RKO (cell line): ENCODE results near the gene PEX14.
"Not testable (repeated sequence)": the region's sequence is repeated elsewhere in the genome, so short reads cannot be mapped to it uniquely, and the experiment has no call there.

Experiments used
- DNase-seq: peaks from one replicate; pipeline ENCODE4 v3.0.0-alpha.2; 2016; ENCODE audit warnings: low spot score

PEX14 gene

DNA sequence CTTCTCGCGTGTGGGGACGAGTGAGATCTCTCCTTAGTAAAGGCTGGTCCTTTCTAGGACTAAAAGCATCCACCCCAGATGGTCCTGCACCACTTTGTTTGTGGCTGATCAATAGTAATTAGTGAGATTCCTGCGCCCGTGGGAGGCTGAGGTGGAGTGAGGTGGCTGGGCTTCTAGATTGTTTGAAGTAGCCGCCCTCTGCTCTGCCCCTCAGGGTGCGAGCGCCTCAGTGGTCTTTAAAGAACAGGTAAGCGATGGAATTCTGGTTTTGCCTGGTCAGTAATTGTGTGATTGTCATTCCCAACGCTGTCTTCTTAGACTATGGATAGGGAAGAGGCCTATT, 20.7 kb downstream of the PEX14 start:
- DNase-seq, result no peak

DNA sequence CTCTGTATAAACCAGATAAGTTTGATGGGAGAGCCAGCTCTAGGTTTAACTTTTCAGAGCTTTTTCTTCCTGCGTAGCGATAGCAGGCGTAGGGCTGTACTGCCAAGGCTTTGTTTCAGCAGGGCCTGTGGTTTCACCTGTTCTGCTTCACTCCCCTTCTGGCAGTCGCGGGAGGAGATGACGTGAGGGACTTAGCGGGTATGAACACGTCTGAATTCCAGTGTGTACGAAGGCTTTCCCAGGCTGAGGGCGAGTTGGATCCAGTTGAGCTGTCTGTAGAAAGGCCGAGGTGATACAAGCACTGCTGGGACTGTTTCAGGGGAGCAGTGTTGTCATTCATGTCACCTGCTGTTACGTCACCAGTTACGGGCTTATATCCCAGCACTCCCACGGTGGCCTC, 21.2 kb downstream of the PEX14 start:
- DNase-seq, result no peak

DNA sequence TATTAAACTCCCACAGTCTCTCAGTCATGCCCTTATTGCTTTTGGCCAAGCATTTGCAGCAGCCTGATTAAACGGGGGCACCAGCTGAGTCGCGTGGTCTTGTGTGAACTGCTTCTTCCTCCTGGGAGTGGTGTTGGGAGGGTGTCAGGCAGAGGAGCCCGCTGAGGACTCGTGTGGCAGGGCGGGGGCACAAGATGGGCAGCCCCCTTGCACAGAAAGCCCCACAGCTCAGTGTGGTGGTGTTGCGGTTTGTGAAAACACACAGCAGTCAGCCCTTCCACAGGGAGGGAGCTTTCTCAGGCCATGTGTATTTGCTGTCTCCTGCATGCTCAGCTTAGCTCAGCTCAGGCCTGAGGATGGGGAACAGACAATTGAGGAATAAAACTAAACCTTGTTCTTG, 22.4 kb downstream of the PEX14 start:
- no peak for DNase-seq

DNA sequence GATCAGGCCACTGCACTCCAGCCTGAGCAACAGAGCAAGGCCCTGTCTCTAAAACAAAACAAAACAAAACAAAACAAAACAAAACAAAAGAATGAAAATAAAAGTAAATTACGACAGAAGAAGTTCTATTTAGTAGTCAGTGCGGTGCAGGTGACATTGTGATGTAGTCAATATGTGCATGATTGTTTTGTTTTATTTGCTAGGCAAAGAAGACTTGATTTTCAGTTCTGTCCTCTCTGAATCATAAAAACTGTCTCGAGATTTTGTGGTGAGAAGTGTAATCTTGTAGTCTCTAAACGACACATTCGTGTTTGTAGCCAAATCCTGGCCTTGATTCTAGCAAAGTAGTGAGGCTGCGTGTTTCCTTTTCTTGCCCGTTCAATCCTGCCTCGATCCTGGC, 23.5 kb downstream of the PEX14 start:
- no peak for DNase-seq

DNA sequence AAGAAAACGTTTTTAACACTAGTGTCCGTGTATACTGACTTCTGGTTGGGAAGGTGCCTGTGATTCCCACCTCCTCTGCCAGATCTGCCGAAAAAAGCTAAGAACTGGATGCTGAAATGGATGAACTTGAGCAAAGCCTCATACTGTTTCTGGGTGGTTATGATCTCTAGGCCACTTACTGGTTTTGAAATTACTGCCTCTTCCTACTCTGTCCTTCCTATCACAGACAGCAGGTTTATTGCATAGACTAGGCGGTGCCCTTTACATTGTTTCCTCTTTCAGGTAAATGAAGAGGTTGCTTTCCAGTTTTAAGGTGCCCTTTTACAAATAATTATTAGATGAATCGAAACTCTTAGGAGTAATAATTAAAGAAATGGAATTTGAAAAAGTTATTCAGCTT, 27.5 kb downstream of the PEX14 start:
- no peak for DNase-seq

DNA sequence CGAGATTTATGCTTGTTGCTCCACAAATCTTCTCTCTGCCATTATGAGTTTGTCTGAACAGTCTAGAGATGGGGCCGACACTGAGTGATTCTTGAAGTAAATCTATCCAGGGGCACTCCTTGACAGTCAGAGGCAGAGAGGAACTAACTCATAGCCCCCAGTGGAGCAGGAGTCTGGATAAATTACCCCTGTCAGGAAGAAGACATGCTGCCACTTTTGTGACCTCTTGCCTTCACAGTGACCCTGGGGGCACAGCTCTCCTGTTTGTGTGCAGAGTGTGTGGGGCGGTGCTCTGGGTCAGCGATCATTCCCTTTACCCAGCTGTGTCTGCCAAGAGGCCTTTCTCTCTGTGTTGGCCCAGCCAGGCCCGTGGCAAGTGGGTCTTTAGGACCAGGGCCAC, 29.5 kb downstream of the PEX14 start:
- no peak for DNase-seq

DNA sequence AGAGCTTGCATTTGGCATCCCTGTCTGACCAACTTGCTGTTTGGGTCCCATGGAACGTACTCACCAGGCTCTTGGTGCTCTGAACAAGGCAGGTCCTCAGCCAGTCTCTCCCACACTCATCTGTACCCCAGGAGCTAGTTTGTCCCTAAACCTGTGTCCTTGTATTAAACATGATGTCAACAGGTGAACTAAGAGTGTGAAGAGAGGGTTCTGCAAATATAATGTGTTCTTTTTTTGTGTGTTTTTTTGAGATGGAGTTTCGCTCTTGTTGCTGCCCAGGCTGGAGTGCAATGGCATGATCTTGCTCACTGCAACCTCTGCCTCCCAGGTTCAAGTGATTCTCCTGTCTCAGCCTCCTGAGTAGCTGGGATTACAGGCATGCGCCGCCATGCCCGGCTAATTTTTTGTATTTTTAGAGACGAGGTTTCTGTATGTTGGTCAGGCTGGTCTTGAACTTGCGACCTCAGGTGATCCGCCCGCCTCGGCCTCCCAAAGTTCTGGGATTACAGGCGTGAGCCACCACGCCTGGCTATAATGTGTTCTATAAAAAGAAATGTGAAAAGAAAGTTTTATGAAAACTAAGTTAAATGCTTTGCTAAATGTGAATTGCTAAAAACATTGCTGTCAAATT, 31.4 kb downstream of the PEX14 start:
- not testable (repeated sequence) for DNase-seq

DNA sequence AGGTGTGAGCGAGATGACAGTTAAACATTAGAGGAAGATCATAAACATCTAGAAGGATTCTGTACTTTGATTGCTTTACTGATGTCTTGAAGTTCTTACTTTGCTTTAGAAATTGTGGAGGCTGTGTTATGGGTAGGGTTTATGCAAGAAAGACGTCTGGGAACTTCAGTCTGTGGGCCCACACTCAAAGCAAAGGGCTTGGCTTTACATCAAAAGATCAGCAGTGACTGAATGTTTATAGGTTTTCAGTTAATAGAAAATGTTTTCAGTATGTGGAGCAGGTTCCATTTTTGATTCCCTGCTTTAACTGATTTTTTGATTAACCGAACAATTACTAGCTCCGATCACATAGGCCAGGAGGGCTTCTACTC, 31.9 kb downstream of the PEX14 start:
- DNase-seq, result no peak

DNA sequence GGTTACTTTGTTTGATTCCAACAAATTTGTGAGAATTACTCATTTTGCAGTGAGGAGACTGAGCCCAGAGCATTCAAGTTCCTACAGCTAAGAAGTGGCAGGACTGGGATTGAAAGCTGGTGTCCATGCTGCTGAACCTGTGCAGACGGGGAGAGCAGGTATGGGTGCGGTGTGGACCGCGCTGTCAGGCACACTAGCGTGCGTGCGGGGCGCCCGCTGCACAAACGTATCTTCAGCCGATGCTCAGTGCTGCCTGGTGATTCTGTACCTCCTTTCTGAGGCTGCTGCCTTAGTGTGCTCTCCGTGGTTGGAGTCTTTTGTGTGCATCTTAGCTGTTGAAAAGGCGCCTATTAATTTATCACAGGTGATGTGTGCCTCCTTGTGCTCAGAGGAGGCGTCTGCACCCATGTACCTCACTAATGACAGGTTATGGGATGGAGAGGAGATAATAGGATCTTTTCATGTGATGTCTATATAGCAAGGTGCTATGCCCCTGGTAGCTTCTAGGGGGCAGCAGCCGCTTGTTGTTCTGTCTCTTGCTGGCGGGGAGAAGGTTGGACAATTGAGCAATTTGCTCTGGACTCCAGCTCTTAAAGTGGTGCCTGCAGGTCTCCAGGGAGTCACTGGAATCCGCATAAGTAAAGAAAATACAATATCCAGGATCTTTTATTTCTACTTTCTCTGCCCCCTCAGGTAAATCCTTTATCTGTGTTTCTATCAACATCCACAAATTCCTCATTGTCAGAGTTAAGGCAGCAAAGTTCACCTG, 32.5 kb downstream of the PEX14 start:
- DNase-seq, result peak; percentile 85

DNA sequence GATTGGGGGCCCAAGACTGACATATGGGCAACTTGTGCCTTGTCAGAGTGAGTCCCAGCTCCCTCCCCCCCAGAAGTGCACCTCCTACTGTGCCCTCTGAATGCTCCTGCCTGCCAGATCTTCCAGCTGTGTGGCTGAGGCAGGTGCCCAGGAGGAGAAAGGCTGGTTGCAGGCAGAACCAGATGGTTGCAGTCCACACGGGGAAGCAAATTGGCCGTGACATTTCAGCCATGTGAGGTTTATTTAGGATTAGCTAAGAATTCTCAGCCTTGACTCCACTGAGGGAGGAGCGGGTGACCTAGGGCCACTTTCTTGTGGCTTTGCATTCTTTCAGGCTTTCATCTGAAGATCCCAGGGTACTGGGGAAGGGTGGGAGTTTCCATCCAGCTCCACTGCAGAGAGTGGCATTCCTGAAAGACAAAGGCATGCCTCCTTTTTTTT, 33.8 kb downstream of the PEX14 start:
- DNase-seq, result no peak

DNA sequence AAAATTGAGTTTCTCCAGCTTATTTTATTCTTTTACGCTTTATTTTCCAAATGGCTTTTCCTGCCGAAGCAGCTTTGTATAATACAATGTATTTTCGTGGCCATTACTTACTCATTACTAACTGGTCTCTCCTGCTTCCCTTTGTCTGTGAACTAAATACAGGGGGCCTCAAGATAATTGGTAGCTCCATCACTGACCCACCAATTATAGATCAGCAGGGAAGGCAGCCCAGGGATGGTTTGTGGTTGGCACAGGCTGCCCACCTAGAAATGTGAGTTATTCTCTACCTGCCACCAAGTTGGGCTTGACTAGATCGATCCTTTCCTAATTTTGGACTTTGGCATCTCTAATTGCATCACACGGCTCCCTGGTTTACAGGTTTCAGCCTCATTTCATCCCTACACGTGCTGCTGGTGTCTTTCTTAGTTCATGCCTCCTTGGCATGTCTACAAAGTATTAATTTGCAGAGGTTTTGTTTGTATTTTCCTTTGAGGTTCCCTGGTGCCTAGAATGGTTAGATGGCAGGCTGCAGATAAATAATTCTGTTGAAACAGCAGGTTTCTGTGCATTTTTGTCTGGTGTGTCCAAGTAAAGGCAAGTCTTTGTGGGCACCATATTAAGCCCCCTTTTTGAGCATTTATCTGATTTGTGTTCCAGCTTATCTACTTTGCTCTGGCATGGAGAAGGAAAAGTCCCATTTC, 35.2 kb downstream of the PEX14 start:
- DNase-seq, result no peak

DNA sequence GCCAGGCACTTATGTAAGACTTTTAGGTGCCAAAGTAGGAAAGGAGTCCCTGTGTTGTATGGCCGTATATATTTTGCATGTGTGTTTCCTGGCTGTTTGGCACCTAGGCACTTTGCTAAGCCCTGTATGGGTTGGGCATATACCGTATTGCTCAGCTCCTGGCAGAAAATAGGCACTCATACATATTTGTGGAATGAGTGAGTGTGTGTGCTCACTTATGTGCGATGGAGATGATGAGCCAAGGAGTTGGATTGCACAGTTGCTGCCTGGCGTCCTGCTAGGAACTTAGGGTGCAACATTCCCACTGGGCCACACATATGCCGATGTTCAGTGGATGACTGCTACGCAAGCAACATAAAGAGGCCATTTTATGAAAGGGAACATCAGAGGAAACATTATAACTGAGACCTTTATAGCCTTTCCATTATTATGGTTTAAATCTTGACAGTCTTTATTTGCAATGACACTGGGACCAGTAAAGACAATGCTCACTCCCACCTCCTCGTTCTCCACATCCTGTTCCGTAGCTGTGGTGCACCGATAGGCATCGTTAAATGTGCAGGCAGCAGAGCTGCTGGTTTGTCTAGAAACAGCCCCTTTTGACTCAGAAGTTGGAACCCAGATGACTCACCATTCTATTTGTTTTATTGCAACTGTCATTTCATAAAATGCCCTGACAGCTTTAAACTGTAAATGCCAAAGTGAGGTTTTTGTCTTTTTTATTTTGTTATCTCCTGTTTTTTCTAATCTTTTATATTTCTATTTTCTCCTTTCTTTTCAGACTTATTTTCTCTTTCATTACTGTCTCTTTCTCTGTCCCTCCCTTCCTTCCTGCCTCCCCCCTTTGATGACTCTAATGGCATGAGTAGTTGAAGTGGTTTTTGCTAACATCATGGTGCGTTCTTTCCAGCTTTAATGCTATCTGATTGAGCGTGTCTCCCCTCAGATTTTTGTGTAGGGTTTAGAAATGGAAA, 36.1 kb downstream of the PEX14 start:
- peak; percentile 94 for DNase-seq

DNA sequence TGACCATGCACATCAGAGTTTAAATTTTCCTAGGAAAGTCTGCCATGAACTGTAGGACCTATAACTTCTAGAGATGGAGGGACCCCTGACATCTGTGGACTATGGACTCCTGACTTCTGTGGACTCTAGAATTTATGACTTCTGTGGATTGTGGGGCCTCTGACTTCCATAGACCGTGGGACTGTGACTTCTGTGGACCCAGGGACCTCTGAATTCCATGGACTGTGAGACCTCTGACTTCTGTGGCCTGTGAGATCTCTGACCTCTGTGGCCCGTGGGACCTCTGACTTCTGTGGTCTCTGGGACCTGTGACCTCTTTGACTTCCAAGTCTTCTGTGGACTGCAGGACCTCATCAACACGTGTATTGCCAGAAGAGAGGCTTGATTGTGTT, 36.7 kb downstream of the PEX14 start:
- no peak for DNase-seq

DNA sequence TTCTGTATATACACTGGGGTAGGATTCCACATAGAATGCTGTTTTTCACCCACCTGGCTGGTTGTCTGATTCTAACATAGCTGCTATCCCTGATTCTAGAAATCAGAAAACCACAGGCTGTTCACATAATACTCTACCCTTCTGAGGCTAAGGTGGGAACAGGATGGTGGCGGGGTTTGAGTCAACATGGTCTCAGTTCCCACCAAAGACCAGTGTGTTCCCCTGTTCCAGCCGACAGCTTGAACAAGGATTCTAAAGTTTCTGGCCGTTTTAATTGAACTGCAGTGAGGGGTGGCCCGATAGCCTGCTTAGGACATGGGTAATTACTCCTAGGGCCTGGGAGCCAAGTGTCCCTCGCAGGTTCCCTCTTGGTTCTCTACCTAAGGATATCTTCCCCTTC, 38.4 kb downstream of the PEX14 start:
- DNase-seq, result no peak

DNA sequence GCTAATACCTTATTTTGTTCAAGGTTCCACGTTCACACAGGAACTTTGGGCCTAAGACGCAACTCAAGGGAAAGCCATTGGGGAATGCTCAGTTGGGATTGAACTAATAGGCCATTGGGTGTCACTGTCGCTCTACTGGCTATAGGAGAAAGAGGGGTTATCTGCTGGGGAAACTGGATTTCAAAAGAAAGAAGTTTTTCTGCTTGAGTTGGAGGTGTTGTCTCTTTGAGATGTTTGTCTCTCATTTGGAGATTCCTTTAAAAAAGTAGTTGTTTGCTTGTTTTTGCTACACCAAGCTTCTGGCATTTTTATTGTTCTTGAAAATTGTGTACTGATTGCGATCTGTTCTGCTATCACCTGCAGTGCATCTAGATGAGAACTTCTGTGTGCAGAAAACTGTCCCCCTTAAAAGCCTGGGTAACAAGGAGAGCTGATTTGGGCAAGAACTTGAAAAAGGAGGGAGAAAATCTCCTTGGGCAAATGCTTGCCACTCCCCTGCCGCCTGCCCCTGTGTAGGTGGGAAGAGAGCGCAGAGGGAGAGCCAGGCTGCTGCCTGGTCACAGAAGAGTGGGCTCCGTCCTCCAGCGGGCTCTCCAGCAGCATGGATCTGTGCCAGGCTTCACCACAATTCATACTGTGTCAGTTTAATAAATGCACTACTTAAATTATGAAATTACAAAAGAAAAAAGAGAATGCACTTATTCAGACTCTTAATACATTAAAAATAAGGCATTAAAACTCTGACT, 39.9 kb downstream of the PEX14 start:
- peak; percentile 20 for DNase-seq

DNA sequence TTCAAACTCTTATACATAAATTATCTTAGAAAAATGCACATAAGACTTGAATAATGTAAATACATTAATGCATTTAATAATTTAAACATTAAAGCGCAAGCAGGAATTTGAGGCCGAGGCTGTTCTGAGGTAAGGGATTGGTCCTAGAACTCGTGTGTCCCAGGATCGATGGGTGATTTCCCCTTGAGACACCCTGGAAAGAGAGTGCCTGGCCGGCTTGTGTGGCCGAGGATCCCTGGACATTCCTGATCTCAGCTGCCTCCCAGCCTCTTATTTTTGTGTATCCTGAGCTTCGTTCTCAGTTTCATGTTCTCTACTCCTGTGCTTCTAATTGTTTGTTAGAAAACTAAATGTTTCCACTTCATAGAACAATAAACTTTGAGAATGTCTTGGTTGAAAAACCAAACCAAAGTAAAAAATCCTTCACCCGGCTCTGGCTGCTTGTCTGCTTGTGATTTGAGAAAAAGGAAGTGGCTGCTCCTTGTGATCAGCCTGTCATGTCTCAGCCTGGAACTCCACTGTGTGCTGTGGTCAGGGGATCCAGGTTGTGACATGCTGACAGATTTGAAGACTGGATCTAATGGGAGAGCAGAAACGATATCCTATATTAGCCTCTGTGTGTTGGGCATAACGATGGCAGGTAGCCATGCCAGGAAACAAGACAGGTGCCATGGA, 40.7 kb downstream of the PEX14 start:
- DNase-seq, result no peak

DNA sequence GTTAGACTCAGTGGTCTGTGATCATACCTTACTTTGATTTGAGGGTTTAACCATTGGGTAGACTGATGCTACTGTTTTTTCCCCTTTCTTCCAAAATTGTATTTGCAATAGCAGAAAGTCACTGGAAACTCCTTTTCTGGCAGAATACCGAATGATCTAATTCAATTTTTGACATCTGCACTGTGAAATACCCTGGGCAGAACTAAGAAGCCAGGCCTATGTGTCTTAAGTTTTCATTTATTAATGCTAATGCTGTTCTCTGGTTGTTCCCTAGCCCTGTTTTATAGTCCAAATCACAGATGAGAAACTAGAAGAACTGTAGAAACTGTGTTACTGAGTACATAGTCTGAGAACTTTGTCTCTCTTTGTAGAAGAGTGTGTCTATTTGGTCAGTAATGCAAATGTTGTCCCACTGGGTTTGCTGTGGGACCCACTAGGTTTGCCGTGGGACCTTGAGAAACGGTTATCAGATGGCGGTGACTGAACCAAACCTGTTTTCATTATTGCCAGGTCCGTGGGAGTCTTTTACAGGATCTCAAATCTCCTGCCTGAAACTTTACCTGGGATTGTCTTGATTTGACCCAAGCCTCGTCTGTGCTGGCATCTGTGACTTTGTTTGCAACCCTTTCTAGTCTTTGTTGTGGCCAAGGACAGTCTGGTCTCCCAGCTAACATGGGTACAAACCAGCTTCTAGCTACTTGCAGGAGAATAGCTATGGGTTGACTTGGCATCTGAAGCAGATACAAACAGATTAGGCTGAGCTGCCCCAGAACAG, 41.4 kb downstream of the PEX14 start:
- DNase-seq, result no peak

DNA sequence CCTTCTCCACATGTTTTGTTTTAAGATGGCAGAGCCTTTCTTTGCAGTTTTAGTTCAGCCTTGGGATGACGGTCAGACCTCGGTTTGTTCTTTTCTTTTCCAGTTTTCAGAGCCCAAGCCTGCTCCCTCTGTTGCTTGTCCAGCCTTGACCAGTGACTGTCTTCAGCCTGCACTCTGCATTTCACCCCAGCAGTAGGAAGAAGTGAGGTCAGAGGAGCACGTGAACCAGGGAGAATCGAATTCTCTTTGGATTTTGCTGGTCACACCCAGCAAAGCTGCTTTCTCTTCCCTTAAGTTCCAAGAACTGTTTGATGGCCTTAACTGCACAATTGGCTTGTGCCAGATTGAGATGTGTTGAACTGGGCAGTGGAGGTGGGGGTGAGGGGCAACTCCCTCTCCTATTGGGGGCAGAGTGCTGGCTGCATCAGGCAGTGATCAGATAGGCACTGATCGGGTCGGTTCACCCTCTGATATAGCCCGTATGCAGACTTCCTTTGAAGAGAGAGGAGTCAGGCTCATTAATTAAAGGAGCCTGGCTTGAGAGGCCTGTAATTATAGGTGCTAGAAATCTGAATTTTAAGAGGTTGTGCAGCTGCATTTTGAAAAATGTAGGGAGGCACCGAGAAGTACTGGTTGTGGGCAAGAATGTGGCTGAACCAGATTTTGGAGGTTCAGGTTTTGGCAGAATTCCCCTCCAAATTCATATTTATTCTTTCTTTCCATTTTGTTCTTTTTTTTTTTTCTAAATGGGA, 42.4 kb downstream of the PEX14 start:
- no peak for DNase-seq

DNA sequence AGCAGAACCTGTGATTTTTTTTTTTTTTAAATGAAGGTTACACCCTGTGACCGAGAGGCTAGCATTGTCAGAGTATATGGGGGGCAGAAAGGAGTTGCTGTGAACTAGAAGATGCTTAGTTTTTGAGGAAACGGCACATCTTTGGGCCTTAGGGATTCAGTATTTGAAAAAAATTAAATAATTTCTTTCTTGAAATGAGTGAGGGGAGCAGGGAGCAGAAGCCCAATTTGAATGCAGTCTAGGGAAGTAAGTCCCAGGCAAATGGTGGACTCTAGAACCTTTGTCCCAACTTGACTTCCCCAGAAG, 42.9 kb downstream of the PEX14 start:
- DNase-seq, result no peak

DNA sequence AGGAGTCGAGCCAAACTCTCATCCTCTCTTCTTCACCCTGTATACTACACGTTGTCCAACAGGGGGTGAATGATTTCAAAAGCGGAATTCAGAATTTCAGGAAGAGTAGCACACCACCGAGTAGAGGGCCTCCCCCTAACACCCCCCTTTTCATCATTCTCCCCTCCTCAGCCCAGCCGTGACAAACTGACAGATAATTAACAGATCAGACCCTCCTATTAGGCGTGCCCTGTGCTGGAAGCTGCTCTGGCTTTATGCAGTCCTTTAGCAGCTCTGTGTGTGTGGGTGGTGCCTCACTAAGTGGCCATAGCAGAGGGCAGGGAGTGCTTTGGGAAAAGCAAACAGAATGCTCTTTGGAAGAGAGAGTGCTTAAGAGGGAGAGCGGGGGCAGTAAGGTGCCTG, 44.3 kb downstream of the PEX14 start:
- no peak for DNase-seq
